ENCODE data around the gene ABI2.

DNA sequence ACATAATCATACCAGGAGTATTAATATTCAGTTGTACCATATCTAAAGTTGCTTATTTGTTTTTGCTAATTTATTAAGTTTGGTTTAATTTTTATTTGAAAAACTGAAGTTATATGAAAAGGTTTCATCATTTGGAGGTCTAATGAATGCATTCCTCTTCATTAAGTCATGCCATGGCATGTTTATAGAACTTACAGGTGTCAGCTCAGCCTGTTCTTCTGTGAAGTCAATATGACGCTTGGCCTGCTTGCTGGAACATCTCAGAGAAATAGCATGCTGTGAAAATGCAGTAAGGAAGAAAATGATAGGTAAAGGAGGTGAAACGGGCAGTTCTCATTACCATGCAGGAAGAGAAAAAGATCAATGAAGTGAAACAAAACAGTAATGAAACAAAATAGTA lies 148.7 kb downstream of the ABI2 start:
- TF ChIP-seq ELF4 (IDR thresholded peaks at IDR 0.05) (no peak), CTBP1 (IDR thresholded peaks at IDR 0.05; ENCODE audit: borderline replicate concordance) (no peak), HDGF (IDR thresholded peaks at IDR 0.05; ENCODE audit: borderline replicate concordance) (no peak), TARDBP (IDR thresholded peaks at IDR 0.05) (no peak), FOXA1 (IDR thresholded peaks at IDR 0.05) (no peak), SUZ12 (IDR thresholded peaks at IDR 0.05) (no peak), LEF1 (IDR thresholded peaks at IDR 0.05; ENCODE audit: borderline replicate concordance) (no peak), FOXK2 (IDR thresholded peaks at IDR 0.05) (no peak), SP1 (IDR thresholded peaks at IDR 0.05) (no peak), ARNT (IDR thresholded peaks at IDR 0.05) (no peak), BHLHE40 (IDR thresholded peaks at IDR 0.05; ENCODE audit: borderline replicate concordance) (no peak), FOXM1 (IDR thresholded peaks at IDR 0.05; ENCODE audit: borderline replicate concordance) (no peak), NFRKB (IDR thresholded peaks at IDR 0.05) (no peak), PKNOX1 (IDR thresholded peaks at IDR 0.05) (no peak)

Measured in HEK293T (cell line).